HepG2 (cell line): ENCODE measurements around the gene GNPAT. TPM values are rescaled to one million over a fixed set of nuclear protein-coding genes. Genes with fewer than 3 reads are reported as not detected.

Source experiments
- ATAC-seq: fragments of 200-7000 bp; cut with Tn5 transposase; 3 replicates; pipeline ENCODE4 v1.9.1; 2020; ENCODE audit warnings: mild to moderate bottlenecking, moderate library complexity
- BruUV-seq: library from RNA; stranded (reverse); fragments of 400-500 nt; replicated peaks from 2 replicates; lab custom pipeline; 2021; lab: Mats Ljungman, UMichigan
- CTCF ChIA-PET: fragments of 300-600 bp; formaldehyde crosslinking; extraction: SDS; loops from one replicate; lab custom pipeline; 2021; ENCODE audit warnings: low total read pairs, inconsistent platforms, low intra/inter-chr PET ratio; lab: Yijun Ruan, JAX
- POLR2A ChIA-PET: fragments of 350-600 bp; sonication (Branson Sonifier 250); formaldehyde crosslinking; loops from one replicate; lab custom pipeline; 2020; ENCODE audit warnings: antibody characterized with exemption, inconsistent platforms; lab: Yijun Ruan, JAX
- DNase-seq: peaks from one replicate; pipeline ENCODE4 v3.0.0-alpha.2; 2015; ENCODE audit warnings: low spot score
- FAIRE-seq: peaks from 3 replicates; lab custom pipeline; 2011; peaks lifted over from hg19 to GRCh38; lab: Jason Lieb, UNC
- H2AFZ ChIP-seq: one replicate; pipeline ENCODE4 v1.6.1; 2011; ENCODE audit warnings: low read length, inconsistent platforms
- H3K27ac ChIP-seq: fragments of 300-600 bp; 3 replicates; pipeline ENCODE4 v1.8.0; 2011; ENCODE audit warnings: mixed run types, mild to moderate bottlenecking, mixed read lengths, low read length, inconsistent platforms; ENCODE audit not compliant: insufficient read depth; ENCODE audit errors: extremely low read length
- H3K27me3 ChIP-seq, 2 experiments: fragments of 200-600 bp in 1 of 2; 2 replicates in 1 of 2; 3 replicates in 1 of 2; pipeline versions ENCODE4 v1.6.0 to v1.8.0; 2011; ENCODE audit warnings: low read length in 2 of 2, mild to moderate bottlenecking in 2 of 2, moderate library complexity in 2 of 2, inconsistent platforms in 1 of 2; ENCODE audit not compliant: insufficient read depth in 2 of 2, control insufficient read depth in 1 of 2
- H3K36me3 ChIP-seq, 2 experiments: fragments of 200-600 bp in 1 of 2; replicated peaks in 1 of 2; 2 replicates in 1 of 2; 3 replicates in 1 of 2; pipeline versions ENCODE4 v1.5.1 to v1.8.0; 2011; ENCODE audit warnings: low read length in 2 of 2, inconsistent platforms in 1 of 2; ENCODE audit not compliant: insufficient read depth in 2 of 2, control insufficient read depth in 1 of 2
- H3K4me1 ChIP-seq: 2 replicates; pipeline ENCODE4 v1.5.1; 2012; ENCODE audit warnings: low read length, inconsistent platforms; ENCODE audit not compliant: insufficient read depth
- H3K4me2 ChIP-seq: 2 replicates; pipeline ENCODE4 v1.6.0; 2011; ENCODE audit warnings: low read depth, low read length, inconsistent platforms
- H3K4me3 ChIP-seq, 3 experiments: fragments of 200-600 bp in 1 of 3; sonication (generic), shearing (Covaris generic) in 1 of 3; replicated peaks in 1 of 3; 2 replicates each; pipeline ENCODE4 v1.5.1; 2011 to 2016; ENCODE audit warnings: low read length in 3 of 3, inconsistent platforms in 2 of 3, low read depth in 2 of 3, mild to moderate bottlenecking in 2 of 3, control low read depth in 1 of 3, mixed read lengths in 1 of 3; ENCODE audit not compliant: insufficient read depth in 1 of 3
- H3K79me2 ChIP-seq: one replicate; pipeline ENCODE4 v1.6.1; 2011; ENCODE audit warnings: low read length, inconsistent platforms; ENCODE audit not compliant: insufficient read depth
- H3K9ac ChIP-seq: 2 replicates; pipeline ENCODE4 v1.6.0; 2011; ENCODE audit warnings: mild to moderate bottlenecking, low read depth, low read length, inconsistent platforms; ENCODE audit not compliant: insufficient read depth
- H3K9me3 ChIP-seq: 2 replicates; pipeline ENCODE4 v1.5.1; 2012; ENCODE audit warnings: mild to moderate bottlenecking, low read length
- H4K20me1 ChIP-seq: 2 replicates; pipeline ENCODE4 v1.6.0; 2011; ENCODE audit warnings: inconsistent platforms, mild to moderate bottlenecking, low read length, moderate library complexity; ENCODE audit not compliant: insufficient read depth
- ASH2L ChIP-seq: fragments of 300-600, 200-600 bp; sonication (generic); IDR thresholded peaks from 2 replicates; pipeline ENCODE4 v1.7.0; 2017; ENCODE audit warnings: low read depth, mild to moderate bottlenecking, moderate library complexity, mixed read lengths, low read length; ENCODE audit not compliant: insufficient read length
- ATF1 ChIP-seq: IDR thresholded peaks from 2 replicates; pipeline ENCODE4 v1.6.1; 2016; ENCODE audit warnings: mild to moderate bottlenecking, control low read depth
- EP300 ChIP-seq, 3 experiments: sonication (generic) in 1 of 3; formaldehyde crosslinking in 1 of 3; IDR thresholded peaks; 2 replicates each; pipeline versions ENCODE4 v1.5.1 to v1.6.1; 2011 to 2020; ENCODE audit warnings: low read depth in 2 of 3, low read length in 2 of 3, borderline replicate concordance in 1 of 3, improper control_type of control experiment in 1 of 3, mild to moderate bottlenecking in 1 of 3, missing genetic modification reagents in 1 of 3, moderate library complexity in 1 of 3
- FOSL1 ChIP-seq: sonication (generic); formaldehyde crosslinking; IDR thresholded peaks from 2 replicates; pipeline ENCODE4 v1.9.0; 2021; ENCODE audit warnings: missing genetic modification reagents, borderline replicate concordance
- FOXK1 ChIP-seq: sonication (generic); formaldehyde crosslinking; IDR thresholded peaks from 2 replicates; pipeline ENCODE4 v1.4.0; 2020; ENCODE audit warnings: low read depth, missing genetic modification reagents, borderline replicate concordance
- GATAD2A ChIP-seq: IDR thresholded peaks from 2 replicates; pipeline ENCODE4 v1.6.1; 2016
- HNF4G ChIP-seq, 2 experiments: sonication (generic) in 1 of 2; formaldehyde crosslinking in 1 of 2; IDR thresholded peaks; 2 replicates each; pipeline versions ENCODE4 v1.4.0 to v1.6.1; 2011 to 2020; ENCODE audit warnings: borderline replicate concordance in 2 of 2, low read depth in 2 of 2, mild to moderate bottlenecking in 2 of 2, low read length in 1 of 2, missing genetic modification reagents in 1 of 2, moderate library complexity in 1 of 2
- NFE2L2 ChIP-seq: fragments of 150-350 bp; IDR thresholded peaks from 2 replicates; pipeline ENCODE4 v1.6.1; 2014; ENCODE audit warnings: low read length
- NR2C2 ChIP-seq: sonication (generic); formaldehyde crosslinking; IDR thresholded peaks from 2 replicates; pipeline ENCODE4 v1.4.0; 2020; ENCODE audit warnings: missing genetic modification reagents, mild to moderate bottlenecking, moderate library complexity, borderline replicate concordance
- NR2F1 ChIP-seq, 2 experiments: fragments of 450-650 bp in 1 of 2; formaldehyde crosslinking in 1 of 2; IDR thresholded peaks; 2 replicates each; pipeline versions ENCODE4 v1.5.0 to v1.6.1; 2016 to 2020; ENCODE audit warnings: mild to moderate bottlenecking in 1 of 2, missing compliant biosample characterization in 1 of 2, missing genetic modification reagents in 1 of 2, moderate library complexity in 1 of 2
- NR2F2 ChIP-seq: IDR thresholded peaks from 2 replicates; pipeline ENCODE4 v1.6.1; 2012; ENCODE audit warnings: low read depth, inconsistent platforms, borderline replicate concordance
- NR3C1 ChIP-seq: sonication (generic); formaldehyde crosslinking; IDR thresholded peaks from 2 replicates; pipeline ENCODE4 v1.4.0; 2020; ENCODE audit warnings: missing genetic modification reagents
- SAP130 ChIP-seq: IDR thresholded peaks from 2 replicates; pipeline ENCODE4 v1.6.1; 2016; ENCODE audit warnings: low read depth
- SIX4 ChIP-seq: sonication (generic); formaldehyde crosslinking; IDR thresholded peaks from 2 replicates; pipeline ENCODE4 v1.4.0; 2020; ENCODE audit warnings: missing genetic modification reagents
- ZBTB7B ChIP-seq: sonication (generic); formaldehyde crosslinking; IDR thresholded peaks from 2 replicates; pipeline ENCODE4 v1.4.0; 2020; ENCODE audit warnings: missing genetic modification reagents
- ZNF451 ChIP-seq: sonication (generic); formaldehyde crosslinking; IDR thresholded peaks from 2 replicates; pipeline ENCODE4 v1.5.0; 2020; ENCODE audit warnings: mild to moderate bottlenecking, missing genetic modification reagents
- ZNF652 ChIP-seq: IDR thresholded peaks from 2 replicates; pipeline ENCODE4 v1.6.1; 2016; ENCODE audit warnings: low read depth, borderline replicate concordance
- ZSCAN21 ChIP-seq: sonication (generic); formaldehyde crosslinking; IDR thresholded peaks from 2 replicates; pipeline ENCODE4 v1.8.0; 2022; ENCODE audit warnings: mild to moderate bottlenecking, missing genetic modification reagents, moderate library complexity, borderline replicate concordance
- WGBS: methylation state at CpG from one replicate; pipeline ENCODE4 v1.1.6; 2017; ENCODE audit warnings: low lambda C conversion rate; 5-methylcytosine and 5-hydroxymethylcytosine counted together
- in situ Hi-C: cut with HindIII; loops from 2 replicates; pipeline ENCODE4 v1.10.0; 2017; ENCODE audit warnings: low pct_unique_long_range_greater_than_20kb; ENCODE audit not compliant: extremely low pct_ligation_motif_present
- intact Hi-C: fragments of 100-400 bp; cut with micrococcal nuclease; formaldehyde crosslinking; loops from one replicate; pipeline ENCODE4 v1.10.0; 2022; ENCODE audit not compliant: unreplicated experiment
- polyA plus RNA-seq, 8 experiments: library from polyadenylated mRNA; depleted of rRNA in 3 of 8; stranded (reverse) in 7 of 8; unstranded in 1 of 8; fragments of >200 nt; fragmentation: Illumina TruSeq in 4 of 8; extraction: Trizol in 4 of 8; gene quantifications; 2 replicates each; pipeline versions ENCODE4 v1.2.1 to v1.2.3, GENCODE V29; 2011 to 2016; ENCODE audit warnings: low read depth in 4 of 8, missing spikeins in 1 of 8, mixed read lengths in 1 of 8; ENCODE audit not compliant: insufficient read depth in 1 of 8
- total RNA-seq, 5 experiments: library from RNA; depleted of rRNA; stranded (reverse); fragments of >200 nt; fragmentation: Illumina TruSeq; extraction: Trizol; gene quantifications; 2 replicates each; pipeline ENCODE4 v1.2.3, GENCODE V29; 2016; ENCODE audit warnings: low read depth in 1 of 5
- TF ChIP-seq, protein P1 (sequence below): IDR thresholded peaks from 2 replicates; pipeline ENCODE4 v1.6.1; 2016; ENCODE audit warnings: mild to moderate bottlenecking, missing biosample characterization, missing genetic modification reagents
- TF ChIP-seq, protein P2 (sequence below): conservative IDR thresholded peaks from 2 replicates; pipeline ENCODE4 v1.6.1; 2018; ENCODE audit warnings: missing genetic modification reagents
- TF ChIP-seq, protein P3 (sequence below): sonication (generic); formaldehyde crosslinking; IDR thresholded peaks from 2 replicates; pipeline ENCODE4 v1.5.0; 2020; ENCODE audit warnings: mild to moderate bottlenecking, missing genetic modification reagents

GNPAT gene
- total and polyA plus RNA-seq, 2 of the 13 experiments (the other 11 are each of a cell fraction or from before 2014, with no cell fraction given) = 58.3 to 114 TPM

DNA sequence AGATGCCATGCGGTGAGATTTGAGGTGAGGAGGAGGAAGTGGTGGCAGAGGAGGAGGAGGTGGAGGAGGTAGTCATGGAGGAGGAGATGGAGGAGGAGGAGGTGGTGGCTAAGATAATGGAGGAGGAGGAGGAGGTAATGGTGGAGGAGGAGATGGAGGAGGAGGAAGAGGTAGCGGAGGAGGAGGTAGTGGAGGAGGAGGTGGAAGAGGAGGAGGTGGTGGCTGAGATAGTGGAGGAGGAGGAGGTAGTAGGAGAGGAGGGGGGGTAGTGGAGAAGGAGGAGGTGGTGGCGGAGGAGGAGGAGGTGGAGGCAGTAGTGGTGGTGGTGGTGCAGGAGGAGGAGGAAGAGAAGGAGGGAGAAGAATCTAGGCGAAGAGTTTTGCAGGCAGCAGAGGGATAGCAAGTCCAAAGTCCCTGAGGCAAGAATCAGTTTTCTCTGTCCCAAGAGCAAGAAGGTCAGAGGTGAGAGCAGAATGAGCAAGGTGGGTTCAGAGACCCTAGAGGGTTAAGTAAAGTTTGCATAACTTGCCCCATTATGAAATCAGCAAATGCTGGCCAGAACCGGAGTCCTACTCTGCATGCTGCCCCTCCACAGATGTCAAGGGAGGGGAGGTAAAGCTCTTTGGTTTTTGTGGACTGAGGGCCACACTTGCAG, 38.9 kb upstream of the GNPAT start:
- Histone ChIP-seq H4K20me1 (no peaks in the 10 kb centered on the region), H3K79me2 (no peaks in the 10 kb centered on the region), H3K27me3 (peaks cover 3 to 40% of the 10 kb centered on the region in 2 experiments; a peak in 3 of 5 replicates), H3K36me3 (no peaks in the 10 kb centered on the region), H3K9me3 (no peaks in the 10 kb centered on the region), H3K4me3 (no peak overlapping the region), H3K4me1 (peaks cover 33% of the 10 kb centered on the region), H3K4me2 (peak overlapping the region; percentile 15; the same call in 1 of the 2 replicates), H3K27ac (no peak overlapping the region), H2AFZ (no peak overlapping the region), H3K9ac (no peak overlapping the region)
- in situ Hi-C loops (loop anchor here (25.0 kb wide), 2 partner anchors 415 to 565 kb away; partner anchors contain the start of gene COG2), intact Hi-C loops (no loop called here)
- FAIRE-seq (peak; percentile 64), DNase-seq (no peak), ATAC-seq (peak; percentile 19)
- no TSS peak for BruUV-seq
- CTCF ChIA-PET = no interaction called here
- POLR2A ChIA-PET = no interaction called here
- 49% methylated on average over 5 of the region's 5 CpGs for WGBS
- TF ChIP-seq SAP130 (CRISPR knock-in tag) (no peak), SIX4 (CRISPR knock-in tag) (no peak), NR2C2 (CRISPR knock-in tag) (peak; percentile 82), EP300 (IDR thresholded peaks at IDR 0.05; ENCODE audit: low read depth in 2 of 2, low read length in 2 of 2) (peak in 1 of 2 experiments; percentile 44; a peak in 1 of 4 replicates), EP300 (CRISPR knock-in tag; IDR thresholded peaks at IDR 0.05; ENCODE audit: borderline replicate concordance) (no peak), ATF1 (CRISPR knock-in tag) (no peak), ASH2L (no peak), NR2F2 (peak; percentile 87), GATAD2A (peak; percentile 36; the same call in 1 of the 2 replicates), ZBTB7B (CRISPR knock-in tag) (0 out of 2 replicates have a peak, but pooled peaks have one; percentile 40), ZNF451 (CRISPR knock-in tag) (no peak), FOSL1 (CRISPR knock-in tag) (no peak), NFE2L2 (no peak), ZSCAN21 (CRISPR knock-in tag) (no peak), NR2F1 (CRISPR knock-in tag; IDR thresholded peaks at IDR 0.05) (0 out of 4 replicates have a peak, but pooled peaks of 1 of the 2 experiments have one; percentile 11), NR3C1 (no peak), FOXK1 (CRISPR knock-in tag) (no peak), HNF4G (IDR thresholded peaks at IDR 0.05; ENCODE audit: borderline replicate concordance, low read depth, low read length) (peak; percentile 62; the same call in 1 of the 2 replicates), HNF4G (CRISPR knock-in tag; IDR thresholded peaks at IDR 0.05; ENCODE audit: borderline replicate concordance, low read depth) (no peak), ZNF652 (CRISPR knock-in tag) (peak; percentile 73)
- TF ChIP-seq, protein P1, sequence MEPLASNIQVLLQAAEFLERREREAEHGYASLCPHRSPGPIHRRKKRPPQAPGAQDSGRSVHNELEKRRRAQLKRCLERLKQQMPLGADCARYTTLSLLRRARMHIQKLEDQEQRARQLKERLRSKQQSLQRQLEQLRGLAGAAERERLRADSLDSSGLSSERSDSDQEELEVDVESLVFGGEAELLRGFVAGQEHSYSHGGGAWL (CRISPR knock-in tag) = no peak
- TF ChIP-seq, protein P2, sequence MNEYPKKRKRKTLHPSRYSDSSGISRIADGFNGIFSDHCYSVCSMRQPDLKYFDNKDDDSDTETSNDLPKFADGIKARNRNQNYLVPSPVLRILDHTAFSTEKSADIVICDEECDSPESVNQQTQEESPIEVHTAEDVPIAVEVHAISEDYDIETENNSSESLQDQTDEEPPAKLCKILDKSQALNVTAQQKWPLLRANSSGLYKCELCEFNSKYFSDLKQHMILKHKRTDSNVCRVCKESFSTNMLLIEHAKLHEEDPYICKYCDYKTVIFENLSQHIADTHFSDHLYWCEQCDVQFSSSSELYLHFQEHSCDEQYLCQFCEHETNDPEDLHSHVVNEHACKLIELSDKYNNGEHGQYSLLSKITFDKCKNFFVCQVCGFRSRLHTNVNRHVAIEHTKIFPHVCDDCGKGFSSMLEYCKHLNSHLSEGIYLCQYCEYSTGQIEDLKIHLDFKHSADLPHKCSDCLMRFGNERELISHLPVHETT (CRISPR knock-in tag) = no peak
- TF ChIP-seq, protein P3, sequence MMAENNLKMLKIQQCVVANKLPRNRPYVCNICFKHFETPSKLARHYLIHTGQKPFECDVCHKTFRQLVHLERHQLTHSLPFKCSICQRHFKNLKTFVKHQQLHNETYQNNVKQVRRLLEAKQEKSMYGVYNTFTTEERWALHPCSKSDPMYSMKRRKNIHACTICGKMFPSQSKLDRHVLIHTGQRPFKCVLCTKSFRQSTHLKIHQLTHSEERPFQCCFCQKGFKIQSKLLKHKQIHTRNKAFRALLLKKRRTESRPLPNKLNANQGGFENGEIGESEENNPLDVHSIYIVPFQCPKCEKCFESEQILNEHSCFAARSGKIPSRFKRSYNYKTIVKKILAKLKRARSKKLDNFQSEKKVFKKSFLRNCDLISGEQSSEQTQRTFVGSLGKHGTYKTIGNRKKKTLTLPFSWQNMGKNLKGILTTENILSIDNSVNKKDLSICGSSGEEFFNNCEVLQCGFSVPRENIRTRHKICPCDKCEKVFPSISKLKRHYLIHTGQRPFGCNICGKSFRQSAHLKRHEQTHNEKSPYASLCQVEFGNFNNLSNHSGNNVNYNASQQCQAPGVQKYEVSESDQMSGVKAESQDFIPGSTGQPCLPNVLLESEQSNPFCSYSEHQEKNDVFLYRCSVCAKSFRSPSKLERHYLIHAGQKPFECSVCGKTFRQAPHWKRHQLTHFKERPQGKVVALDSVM (CRISPR knock-in tag) = no peak
